Erythroblast (primary cell): Measurements from ENCODE around the gene MIA3.
A peak's percentile ranks its signal among the peaks of the same experiment; 100 is the strongest.

ENCODE experiments used
- DNase-seq, 2 experiments: peaks; one replicate each; lab custom pipeline; 2025; lab: John Stamatoyannopoulos, UW
- GATA1 ChIP-seq: IDR thresholded peaks from 2 replicates; pipeline ENCODE4 v1.6.1; 2011; ENCODE audit warnings: low read depth, mild to moderate bottlenecking, control low read depth, low read length, moderate library complexity
- POLR2A ChIP-seq: IDR thresholded peaks from 2 replicates; pipeline ENCODE4 v1.6.1; 2011; ENCODE audit warnings: mild to moderate bottlenecking, low read length

Gene MIA3, protein sequence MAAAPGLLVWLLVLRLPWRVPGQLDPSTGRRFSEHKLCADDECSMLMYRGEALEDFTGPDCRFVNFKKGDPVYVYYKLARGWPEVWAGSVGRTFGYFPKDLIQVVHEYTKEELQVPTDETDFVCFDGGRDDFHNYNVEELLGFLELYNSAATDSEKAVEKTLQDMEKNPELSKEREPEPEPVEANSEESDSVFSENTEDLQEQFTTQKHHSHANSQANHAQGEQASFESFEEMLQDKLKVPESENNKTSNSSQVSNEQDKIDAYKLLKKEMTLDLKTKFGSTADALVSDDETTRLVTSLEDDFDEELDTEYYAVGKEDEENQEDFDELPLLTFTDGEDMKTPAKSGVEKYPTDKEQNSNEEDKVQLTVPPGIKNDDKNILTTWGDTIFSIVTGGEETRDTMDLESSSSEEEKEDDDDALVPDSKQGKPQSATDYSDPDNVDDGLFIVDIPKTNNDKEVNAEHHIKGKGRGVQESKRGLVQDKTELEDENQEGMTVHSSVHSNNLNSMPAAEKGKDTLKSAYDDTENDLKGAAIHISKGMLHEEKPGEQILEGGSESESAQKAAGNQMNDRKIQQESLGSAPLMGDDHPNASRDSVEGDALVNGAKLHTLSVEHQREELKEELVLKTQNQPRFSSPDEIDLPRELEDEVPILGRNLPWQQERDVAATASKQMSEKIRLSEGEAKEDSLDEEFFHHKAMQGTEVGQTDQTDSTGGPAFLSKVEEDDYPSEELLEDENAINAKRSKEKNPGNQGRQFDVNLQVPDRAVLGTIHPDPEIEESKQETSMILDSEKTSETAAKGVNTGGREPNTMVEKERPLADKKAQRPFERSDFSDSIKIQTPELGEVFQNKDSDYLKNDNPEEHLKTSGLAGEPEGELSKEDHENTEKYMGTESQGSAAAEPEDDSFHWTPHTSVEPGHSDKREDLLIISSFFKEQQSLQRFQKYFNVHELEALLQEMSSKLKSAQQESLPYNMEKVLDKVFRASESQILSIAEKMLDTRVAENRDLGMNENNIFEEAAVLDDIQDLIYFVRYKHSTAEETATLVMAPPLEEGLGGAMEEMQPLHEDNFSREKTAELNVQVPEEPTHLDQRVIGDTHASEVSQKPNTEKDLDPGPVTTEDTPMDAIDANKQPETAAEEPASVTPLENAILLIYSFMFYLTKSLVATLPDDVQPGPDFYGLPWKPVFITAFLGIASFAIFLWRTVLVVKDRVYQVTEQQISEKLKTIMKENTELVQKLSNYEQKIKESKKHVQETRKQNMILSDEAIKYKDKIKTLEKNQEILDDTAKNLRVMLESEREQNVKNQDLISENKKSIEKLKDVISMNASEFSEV (N-terminal part only)

DNA sequence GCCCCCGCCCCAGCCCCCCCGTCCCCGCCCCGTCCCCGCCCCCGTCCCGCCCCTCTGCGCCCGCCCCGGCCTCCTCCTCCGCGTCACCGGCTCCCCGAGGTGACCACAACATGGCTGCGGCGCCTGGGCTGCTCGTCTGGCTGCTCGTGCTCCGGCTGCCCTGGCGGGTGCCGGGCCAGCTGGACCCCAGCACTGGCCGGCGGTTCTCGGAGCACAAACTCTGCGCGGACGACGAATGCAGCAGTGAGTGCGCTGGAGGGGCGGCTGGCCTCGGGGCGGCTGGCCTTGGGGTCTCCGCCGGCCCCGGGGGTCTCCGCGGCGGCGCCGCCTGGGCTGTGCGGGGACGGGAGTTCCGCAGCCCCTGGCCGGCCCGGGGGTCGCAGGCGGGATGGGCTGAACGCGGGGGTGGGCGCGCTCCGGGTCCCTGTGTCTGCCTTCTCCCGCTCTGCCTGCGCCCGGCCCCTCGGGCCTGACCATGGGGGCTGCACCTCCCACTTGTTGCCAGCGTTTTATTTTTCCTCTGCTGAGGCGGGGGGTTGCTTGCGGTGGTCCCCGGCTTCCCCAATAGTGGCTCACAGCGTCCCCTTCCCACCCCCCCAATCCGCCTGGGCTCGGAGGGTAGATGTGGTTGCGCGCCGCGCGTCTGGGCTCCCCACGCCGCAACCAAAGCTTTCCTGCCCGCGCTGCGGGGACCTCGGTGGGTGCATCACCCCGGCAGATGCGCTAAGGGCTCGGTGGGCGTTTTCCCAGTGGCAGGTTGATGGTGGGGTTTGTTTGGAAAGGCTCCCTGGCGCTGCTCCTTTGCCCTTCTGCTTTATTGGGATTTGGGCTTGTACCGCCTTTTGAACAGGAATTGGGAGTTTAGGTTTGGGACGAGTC lies at the start of gene MIA3:
TSS of gene MIA3 (plus strand) at position 97 of the 879 bp plus-strand sequence. CDS start at position 111, 14 bp downstream.
- peak; percentile 88 to 93 for DNase-seq
- no peak for TF ChIP-seq GATA1
- peak; percentile 42 for TF ChIP-seq POLR2A

- no peak for DNase-seq
- TF ChIP-seq POLR2A (no peak), GATA1 (no peak)
Measured at GRCh38 chr1:222570837-222571236, 47.1 kb upstream of the MIA3 start.

DNA sequence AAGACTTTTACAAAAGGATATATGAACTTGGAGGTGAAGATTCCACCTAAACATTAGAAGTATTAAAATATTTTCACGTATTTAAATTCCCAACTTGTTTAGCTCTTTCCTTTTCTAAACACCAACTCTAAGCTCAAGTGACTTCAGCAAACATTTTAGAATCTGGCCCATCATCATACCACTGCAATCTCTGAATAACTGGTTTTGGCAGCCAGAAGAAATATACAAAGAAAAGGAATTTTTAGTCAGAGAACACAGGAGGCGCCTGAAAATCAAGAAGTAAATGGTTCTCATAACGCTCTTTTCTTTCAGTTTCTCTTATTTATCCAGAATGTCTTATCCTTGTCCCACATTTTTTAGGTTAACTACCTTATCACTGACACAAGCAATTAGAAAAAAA lies 38.6 kb upstream of the MIA3 start:
- TF ChIP-seq GATA1 (no peak), POLR2A (no peak)
- no peak for DNase-seq

- TF ChIP-seq POLR2A (no peak), GATA1 (no peak)
- DNase-seq = peak in 1 of 2 experiments; percentile 4
Measured at GRCh38 chr1:222582099-222582774, 35.7 kb upstream of the MIA3 start.

GRCh38 chr1:222583079-222583478 lies 34.8 kb upstream of the MIA3 start:
- TF ChIP-seq POLR2A (no peak), GATA1 (no peak)
- no peak for DNase-seq

DNA sequence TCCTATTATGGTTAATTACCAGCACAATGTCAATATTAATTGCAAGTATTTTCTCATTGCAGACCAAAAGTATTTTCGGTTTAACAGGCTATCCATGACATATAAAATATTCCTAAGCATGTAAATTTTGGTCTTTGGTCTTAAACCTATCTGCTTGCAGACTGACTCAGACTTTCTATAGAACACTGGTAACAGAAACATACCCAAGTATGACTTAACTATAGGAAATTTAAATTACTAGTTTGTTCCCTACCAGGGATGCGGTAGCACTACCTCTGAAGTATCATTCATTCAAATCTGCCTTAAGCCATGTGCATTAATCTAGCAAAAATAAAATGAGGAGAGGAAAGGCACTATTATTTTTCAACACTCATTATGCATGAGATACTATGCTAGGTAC lies 31.1 kb upstream of the MIA3 start:
- DNase-seq = no peak
- TF ChIP-seq POLR2A = no peak
- TF ChIP-seq GATA1 = no peak

DNA sequence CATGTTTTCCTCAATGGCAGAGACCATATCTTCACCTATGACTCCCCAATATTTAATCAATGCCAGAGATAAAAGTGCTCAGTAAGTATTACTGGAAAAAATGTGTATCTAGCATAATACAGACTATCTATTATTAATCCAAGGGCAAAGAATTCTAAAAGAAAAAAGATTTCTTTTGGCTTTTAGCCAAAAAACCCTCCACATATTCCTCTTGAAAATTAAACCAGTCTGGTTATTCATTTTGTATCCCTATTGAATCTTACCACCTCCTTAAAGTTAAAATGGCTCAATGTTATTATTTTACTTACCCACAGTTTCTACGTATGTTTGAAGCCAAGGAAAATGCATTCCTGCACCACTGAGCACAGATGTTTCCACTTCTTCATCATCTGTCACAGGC lies 29.8 kb upstream of the MIA3 start:
- TF ChIP-seq POLR2A (no peak), GATA1 (no peak)
- no peak for DNase-seq

GRCh38 chr1:222589462-222590302 lies 28.2 kb upstream of the MIA3 start, which contains the start of gene TAF1A:
TSS of gene TAF1A (minus strand) at chr1:222589933.
- TF ChIP-seq GATA1 (no peak), POLR2A (peak; percentile 66)
- peak; percentile 88 to 89 for DNase-seq

DNA sequence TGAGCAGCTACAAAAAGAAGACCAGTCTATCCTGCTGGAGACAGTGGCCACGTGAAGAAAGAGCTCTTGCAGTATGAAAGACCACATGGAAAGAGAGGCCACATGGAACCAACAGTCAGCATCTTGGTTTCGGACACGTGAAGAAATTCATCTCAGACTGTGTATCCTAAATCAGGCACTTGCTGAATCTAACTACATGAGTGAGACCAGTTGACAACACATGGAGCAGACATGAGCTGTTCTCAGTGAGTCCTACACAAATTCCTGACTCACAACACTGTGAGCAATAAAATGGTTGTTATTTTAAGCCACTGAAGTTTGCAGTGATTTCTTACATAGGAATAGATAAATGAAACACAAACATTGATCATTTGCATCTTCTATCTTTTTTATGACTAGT lies 25.7 kb upstream of the MIA3 start:
- TF ChIP-seq GATA1 (no peak), POLR2A (no peak)
- no peak for DNase-seq

DNA sequence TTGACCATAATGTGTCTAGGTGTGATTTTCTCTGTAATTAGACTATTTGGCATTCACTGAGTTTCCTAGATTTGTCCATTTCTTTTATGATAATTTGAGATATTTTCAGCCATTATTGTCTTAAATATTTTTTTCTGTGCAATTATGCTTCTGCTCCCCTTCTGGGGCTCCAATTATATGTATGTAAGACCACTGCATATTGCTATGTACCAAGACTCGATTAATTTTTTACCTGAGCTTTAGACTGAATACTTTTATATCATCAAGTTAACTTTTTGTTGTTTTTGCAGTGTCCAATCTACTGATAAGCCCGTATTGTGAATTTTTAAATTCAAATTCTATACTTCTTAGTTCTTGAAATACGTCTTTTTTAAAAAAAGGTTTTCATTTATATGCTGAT lies 23.1 kb upstream of the MIA3 start:
- TF ChIP-seq POLR2A = no peak
- no peak for TF ChIP-seq GATA1
- DNase-seq = no peak

GRCh38 chr1:222596696-222597095 lies 21.2 kb upstream of the MIA3 start:
- DNase-seq = no peak
- TF ChIP-seq POLR2A = no peak
- TF ChIP-seq GATA1 = no peak
